Activated CD8-positive, alpha-beta memory T cell treated with anti-CD3 and anti-CD28 coated beads, Interleukin-2, amount 10 ng/mL, durations not matched to agents 7 days and 5 days (primary cell): ENCODE data around the gene SKA2. TPM values are rescaled to one million over a fixed set of nuclear protein-coding genes. Genes with fewer than 3 reads are reported as not detected.

Experiments
- ATAC-seq: fragments of 150-1000 bp; cut with Tn5 transposase; one replicate; pipeline ENCODE4 v1.10.0; 2021; ENCODE audit warnings: moderate library complexity
- CTCF ChIA-PET: fragments of 350-600 bp; sonication (Branson Sonifier 250); formaldehyde crosslinking; loops from one replicate; lab custom pipeline; 2021; ENCODE audit warnings: antibody characterized with exemption; lab: Charles Lee
- DNase-seq: peaks from one replicate; pipeline ENCODE4 v3.0.0-alpha.2; 2020
- H3K27ac Mint-ChIP-seq: one replicate; pipeline ENCODE4 v1.8.0; 2021; ENCODE audit warnings: mild to moderate bottlenecking, mixed read lengths
- H3K27me3 Mint-ChIP-seq: one replicate; pipeline ENCODE4 v1.8.0; 2021; ENCODE audit warnings: mixed read lengths
- H3K36me3 Mint-ChIP-seq: one replicate; pipeline ENCODE4 v1.8.0; 2021; ENCODE audit warnings: mild to moderate bottlenecking, mixed read lengths
- H3K4me1 Mint-ChIP-seq: one replicate; pipeline ENCODE4 v1.8.0; 2021; ENCODE audit warnings: mixed read lengths
- H3K4me3 Mint-ChIP-seq: one replicate; pipeline ENCODE4 v1.8.0; 2021; ENCODE audit warnings: mild to moderate bottlenecking, moderate library complexity, mixed read lengths
- H3K9me3 Mint-ChIP-seq: one replicate; pipeline ENCODE4 v1.8.0; 2022; ENCODE audit warnings: low read depth, mixed read lengths
- total RNA-seq, 2 experiments: library from RNA; stranded (reverse); gene quantifications; one replicate each; pipeline ENCODE4 v1.2.3, GENCODE V29; 2021

The SKA2 gene
- total RNA-seq, 2 experiments from 2014 or later = 77.8 to 78.0 TPM

- H3K36me3 Mint-ChIP-seq = peaks cover 50% of the 10 kb centered on the region
- no peak for ATAC-seq
These were observed 17.5 kb upstream of the SKA2 start for GRCh38 chr17:59172436-59173004.

DNA sequence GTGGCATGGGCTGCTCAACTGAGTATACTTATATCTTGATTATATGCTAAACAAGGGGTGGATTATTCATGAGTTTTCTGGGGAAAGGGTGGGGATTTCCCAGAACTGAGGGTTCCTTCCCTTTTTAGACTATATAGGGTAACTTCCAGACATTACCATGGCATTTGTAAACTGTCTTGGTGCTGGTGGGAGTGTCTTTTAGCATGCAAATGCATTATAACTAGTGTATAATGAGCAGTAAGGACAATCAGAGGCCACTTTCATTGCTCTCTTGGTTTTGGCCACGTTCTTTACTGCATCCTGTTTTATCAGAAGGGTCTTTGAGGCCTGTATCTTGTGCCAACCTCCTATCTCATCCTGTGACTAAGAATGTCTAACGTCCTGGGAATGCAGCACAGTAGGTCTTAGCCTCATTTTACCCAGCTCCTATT, 12.6 kb upstream of the SKA2 start:
- Mint-ChIP-seq H3K27me3 (no peaks in the 10 kb centered on the region), H3K9me3 (no peaks in the 10 kb centered on the region), H3K27ac (no peak overlapping the region), H3K36me3 (peaks cover 28% of the 10 kb centered on the region), H3K4me3 (no peak overlapping the region), H3K4me1 (peaks cover 16% of the 10 kb centered on the region)
- DNase-seq (no peak), ATAC-seq (no peak)
- CTCF ChIA-PET = no interaction called here

More at GRCh38 chr17:59172436-59173004, 17.5 kb upstream of the SKA2 start:
- DNase-seq = no peak
- CTCF ChIA-PET = no interaction called here
- Mint-ChIP-seq H3K9me3 (no peaks in the 10 kb centered on the region), H3K4me1 (peaks cover 4% of the 10 kb centered on the region), H3K27me3 (no peaks in the 10 kb centered on the region), H3K27ac (no peak overlapping the region), H3K4me3 (no peak overlapping the region)

GRCh38 chr17:59165933-59166342, 11.0 kb upstream of the SKA2 start:
- Mint-ChIP-seq H3K9me3 (no peaks in the 10 kb centered on the region), H3K4me3 (no peak overlapping the region), H3K36me3 (peaks cover 29% of the 10 kb centered on the region), H3K27me3 (no peaks in the 10 kb centered on the region), H3K27ac (peak overlapping the region; percentile 59), H3K4me1 (peaks cover 23% of the 10 kb centered on the region)
- ATAC-seq = peak; percentile 85
- DNase-seq = peak; percentile 61
- CTCF ChIA-PET = interaction anchor here (0.6 to 0.8 kb wide), 2 partner anchors 8 to 11 kb away, joined by 3 read pairs; partner anchors contain the start of genes PRR11 and SKA2

DNA sequence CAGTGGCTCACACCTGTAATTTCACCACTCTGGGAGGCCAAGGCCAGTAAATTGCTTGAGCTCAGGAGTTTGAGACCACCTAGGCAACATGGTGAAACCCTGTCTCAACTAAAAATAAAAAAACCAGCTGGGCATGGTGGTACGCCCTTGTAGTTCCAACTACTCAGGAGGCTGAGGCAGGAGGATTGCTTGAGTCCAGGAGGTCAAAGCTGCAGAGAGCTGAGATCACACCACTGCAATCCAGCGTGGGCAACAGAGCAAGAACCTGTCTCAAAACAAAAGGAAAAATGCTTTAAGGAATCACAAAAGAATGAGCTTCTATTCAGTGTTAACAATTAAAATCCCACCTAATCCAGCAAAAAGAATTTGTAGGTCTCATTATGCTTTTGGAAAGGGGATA, 6.5 kb upstream of the SKA2 start:
- H3K27ac Mint-ChIP-seq = no peak overlapping the region
- H3K4me3 Mint-ChIP-seq = no peak overlapping the region
- ATAC-seq (no peak), DNase-seq (no peak)
- H3K4me1 Mint-ChIP-seq = peaks cover 55% of the 10 kb centered on the region
- no peaks in the 10 kb centered on the region for H3K27me3 Mint-ChIP-seq
- H3K9me3 Mint-ChIP-seq = no peaks in the 10 kb centered on the region
- peaks cover 37% of the 10 kb centered on the region for H3K36me3 Mint-ChIP-seq
- CTCF ChIA-PET = interaction anchor here (0.8 kb wide), 1 partner anchor 12 kb away, joined by 4 read pairs; no protein-coding TSS in a partner anchor

DNA sequence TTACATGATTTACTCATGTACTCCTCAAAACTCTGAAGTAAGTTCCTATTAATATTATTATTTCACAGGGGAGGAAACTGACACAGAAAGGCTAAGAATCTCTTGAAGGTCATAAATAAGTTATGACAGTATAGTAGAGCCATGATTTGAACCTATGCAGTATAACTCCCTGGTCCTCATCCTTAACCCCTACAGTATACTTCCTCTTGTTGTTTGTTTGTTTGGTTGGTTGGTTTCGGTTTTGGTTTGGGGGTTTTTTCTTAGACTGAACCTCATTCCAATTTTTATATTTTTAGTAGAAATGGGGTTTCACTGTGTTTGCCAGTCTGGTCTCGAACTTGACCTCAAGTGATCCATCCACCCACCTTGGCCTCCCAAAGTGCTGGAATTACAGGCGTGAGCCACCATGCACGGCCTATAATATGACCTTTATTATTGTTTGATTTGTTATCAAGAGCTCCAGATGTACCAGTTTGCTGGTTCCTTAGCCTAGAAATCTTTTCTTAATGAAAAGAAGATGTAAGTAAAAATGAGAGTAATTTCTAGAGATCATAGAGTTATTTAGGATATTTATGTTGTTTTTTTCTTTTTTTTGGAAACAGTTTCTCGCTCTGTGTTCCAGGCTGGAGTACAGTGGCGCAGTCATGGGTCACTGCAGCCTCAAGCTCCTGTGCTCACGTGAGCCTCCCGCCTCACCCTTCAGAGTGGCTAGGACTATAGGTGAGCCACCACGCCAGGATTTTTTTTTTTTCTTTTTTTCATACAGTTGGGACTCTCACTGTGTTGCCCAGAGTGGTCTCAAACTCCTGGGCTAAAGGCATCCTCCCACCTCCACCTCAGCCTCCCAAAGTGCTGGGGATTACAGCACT, 5.4 kb upstream of the SKA2 start:
- H3K4me3 Mint-ChIP-seq = peak overlapping the region; percentile 65
- H3K27me3 Mint-ChIP-seq = no peaks in the 10 kb centered on the region
- CTCF ChIA-PET = no interaction called here
- no peak for DNase-seq
- peak overlapping the region; percentile 82 for H3K27ac Mint-ChIP-seq
- H3K4me1 Mint-ChIP-seq = peaks cover 50% of the 10 kb centered on the region
- no peak for ATAC-seq
- peaks cover 38% of the 10 kb centered on the region for H3K36me3 Mint-ChIP-seq
- no peaks in the 10 kb centered on the region for H3K9me3 Mint-ChIP-seq

- CTCF ChIA-PET = interaction anchor here (0.7 to 2.7 kb wide), 7 partner anchors 10 to 49 kb away, joined by 3 to 7 read pairs (median 3); partner anchors contain the start of gene TRIM37
- DNase-seq (peak; percentile 98), ATAC-seq (peak; percentile 86)
- H3K27ac Mint-ChIP-seq = no peak within 1 kb of the TSS
- peaks cover 61% of the 10 kb centered on the region for H3K4me1 Mint-ChIP-seq
- no peak within 1 kb of the TSS for H3K4me3 Mint-ChIP-seq
- H3K27me3 Mint-ChIP-seq = no peaks in the 10 kb centered on the region
- peaks cover 38% of the 10 kb centered on the region for H3K36me3 Mint-ChIP-seq
- no peaks in the 10 kb centered on the region for H3K9me3 Mint-ChIP-seq
These were observed 622 bp upstream of the SKA2 start, which contains the start of gene PRR11 for GRCh38 chr17:59155439-59156177. PRR11 (plus strand) TSS chr17:59155746; CDS start chr17:59169753, 14,007 bp downstream.

DNA sequence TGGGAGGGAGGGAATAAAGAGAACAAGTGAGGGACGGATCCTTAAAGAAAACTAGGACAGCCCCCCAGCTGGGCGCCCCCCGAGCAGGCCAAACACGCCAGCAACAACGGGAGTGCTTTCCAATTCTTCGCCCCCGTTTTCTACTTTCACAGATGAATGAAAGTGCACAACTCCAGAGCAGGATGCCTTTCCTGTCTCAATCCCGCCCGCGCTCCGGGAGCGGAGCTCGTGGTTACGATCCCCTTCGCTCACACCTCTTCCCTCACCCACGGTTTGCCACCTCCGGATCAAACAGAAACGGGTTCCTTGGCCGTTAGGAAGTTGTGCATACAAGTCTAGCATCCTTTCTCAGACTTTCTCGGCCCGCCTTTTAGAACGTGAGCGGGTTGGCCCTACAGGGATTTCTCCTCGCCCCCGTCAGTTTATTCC, 680 bp downstream of the SKA2 start:
- DNase-seq = peak; percentile 68
- CTCF ChIA-PET = interaction anchor here (1.5 to 2.7 kb wide), 2 partner anchors 45 to 47 kb away, joined by 6 to 7 read pairs; partner anchors contain the start of gene TRIM37
- H3K9me3 Mint-ChIP-seq = no peaks in the 10 kb centered on the region
- H3K27ac Mint-ChIP-seq = no peak overlapping the region
- ATAC-seq = no peak
- H3K36me3 Mint-ChIP-seq = peaks cover 34% of the 10 kb centered on the region
- H3K27me3 Mint-ChIP-seq = no peaks in the 10 kb centered on the region
- H3K4me1 Mint-ChIP-seq = peaks cover 63% of the 10 kb centered on the region
- no peak overlapping the region for H3K4me3 Mint-ChIP-seq

DNA sequence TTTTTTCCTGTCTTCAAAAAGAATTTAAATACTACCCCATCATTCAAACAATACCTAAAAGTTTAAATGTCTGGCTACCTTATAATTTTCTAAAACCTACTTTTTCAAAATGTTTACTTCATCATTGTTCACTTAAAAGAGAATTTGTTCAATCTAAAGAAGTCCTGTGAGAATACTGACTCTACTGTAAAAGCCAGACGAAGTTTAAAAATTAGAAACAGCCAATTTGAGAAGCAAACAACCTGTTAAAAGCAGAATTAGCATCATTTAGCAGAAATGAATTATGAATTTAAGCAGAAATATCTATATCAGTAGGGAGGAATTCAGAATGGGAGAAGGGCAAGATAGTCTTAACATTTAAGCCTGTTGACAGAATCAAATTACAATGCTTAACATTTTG, 2.1 kb downstream of the SKA2 start:
- no peak for ATAC-seq
- DNase-seq = no peak
- Mint-ChIP-seq H3K9me3 (no peaks in the 10 kb centered on the region), H3K4me1 (peaks cover 55% of the 10 kb centered on the region), H3K4me3 (no peak overlapping the region), H3K36me3 (peaks cover 30% of the 10 kb centered on the region), H3K27me3 (no peaks in the 10 kb centered on the region), H3K27ac (peak overlapping the region; percentile 58)
- CTCF ChIA-PET = no interaction called here

- ATAC-seq (no peak), DNase-seq (no peak)
- Mint-ChIP-seq H3K36me3 (peaks cover 29% of the 10 kb centered on the region), H3K4me3 (peak overlapping the region; percentile 18), H3K4me1 (peaks cover 46% of the 10 kb centered on the region), H3K27ac (no peak overlapping the region), H3K9me3 (no peaks in the 10 kb centered on the region), H3K27me3 (no peaks in the 10 kb centered on the region)
- CTCF ChIA-PET = interaction anchor here (0.9 kb wide), 1 partner anchor 45 kb away, joined by 3 read pairs; the partner anchor contains the start of gene TRIM37
These were observed 3.4 kb downstream of the SKA2 start for GRCh38 chr17:59151591-59151990.

DNA sequence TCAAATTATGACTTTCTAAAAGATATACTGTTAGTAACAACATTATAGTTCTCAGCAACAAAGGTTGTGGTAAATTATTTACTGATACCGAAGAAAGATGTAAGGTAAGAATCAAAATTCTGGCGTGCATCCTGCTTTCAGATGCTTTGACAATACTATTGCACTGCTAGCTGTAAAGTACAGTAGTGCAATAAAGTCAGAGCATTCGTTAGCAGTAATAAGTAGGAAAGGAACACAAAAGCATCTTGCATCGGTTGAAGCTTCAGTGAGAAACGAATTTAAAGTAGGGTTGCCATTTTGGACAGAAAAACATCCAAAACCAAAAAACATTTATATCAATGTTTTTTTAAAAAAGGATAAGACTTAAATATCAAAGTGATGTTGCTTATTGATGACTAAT, 4.0 kb downstream of the SKA2 start:
- peaks cover 27% of the 10 kb centered on the region for H3K36me3 Mint-ChIP-seq
- CTCF ChIA-PET = no interaction called here
- peaks cover 43% of the 10 kb centered on the region for H3K4me1 Mint-ChIP-seq

DNA sequence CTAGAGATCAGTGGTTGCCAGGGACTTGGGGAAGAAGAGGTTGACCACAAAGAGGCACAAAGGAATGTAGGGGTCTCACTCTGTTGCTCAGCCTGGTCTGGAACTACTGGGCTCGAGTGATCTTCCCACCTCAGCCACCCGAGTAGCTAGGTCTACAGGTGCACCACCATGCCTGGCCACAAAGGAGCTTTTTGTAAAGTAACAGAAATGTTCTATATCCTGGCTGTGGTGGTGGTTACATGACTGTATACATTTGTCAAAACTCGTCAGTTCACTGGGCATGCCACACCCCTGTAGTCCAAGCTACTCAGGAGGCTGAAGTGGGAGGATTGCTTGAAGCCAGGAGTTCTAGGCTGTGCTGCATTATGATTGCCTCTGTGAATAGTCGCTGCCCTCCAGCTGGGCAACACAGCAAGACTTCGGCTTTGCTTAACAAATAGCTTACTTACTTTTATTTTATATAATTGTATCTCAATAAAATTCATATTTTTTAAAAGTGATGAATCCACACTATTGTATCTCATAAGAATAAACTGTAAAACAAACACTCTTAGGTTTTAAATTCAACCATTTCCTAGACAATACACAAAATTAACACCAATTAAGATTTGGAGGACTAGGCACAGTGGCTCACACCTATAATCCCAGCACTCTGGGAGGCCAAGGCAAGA, 5.0 kb downstream of the SKA2 start:
- Mint-ChIP-seq H3K9me3 (no peaks in the 10 kb centered on the region), H3K27me3 (no peaks in the 10 kb centered on the region), H3K4me1 (peaks cover 47% of the 10 kb centered on the region), H3K36me3 (peaks cover 33% of the 10 kb centered on the region), H3K27ac (peak overlapping the region; percentile 39), H3K4me3 (no peak overlapping the region)
- DNase-seq (peak; percentile 59), ATAC-seq (peak; percentile 50)
- CTCF ChIA-PET = interaction anchor here (1.4 kb wide), 1 partner anchor 11 kb away, joined by 4 read pairs; no protein-coding TSS in a partner anchor

More for the DNA sequence above, 4.0 kb downstream of the SKA2 start:
- Mint-ChIP-seq H3K27me3 (no peaks in the 10 kb centered on the region), H3K4me3 (no peak overlapping the region), H3K9me3 (no peaks in the 10 kb centered on the region), H3K27ac (no peak overlapping the region)
- DNase-seq (no peak), ATAC-seq (no peak)

GRCh38 chr17:59149051-59149450, 5.9 kb downstream of the SKA2 start:
- CTCF ChIA-PET = interaction anchor here (0.5 to 1.4 kb wide), 3 partner anchors 12 to 53 kb away, joined by 3 to 4 read pairs (median 3); no protein-coding TSS in a partner anchor
- H3K27me3 Mint-ChIP-seq = no peaks in the 10 kb centered on the region
- H3K4me1 Mint-ChIP-seq = peaks cover 47% of the 10 kb centered on the region
- no peak for ATAC-seq
- H3K36me3 Mint-ChIP-seq = peaks cover 35% of the 10 kb centered on the region
- no peaks in the 10 kb centered on the region for H3K9me3 Mint-ChIP-seq
- no peak overlapping the region for H3K27ac Mint-ChIP-seq
- no peak overlapping the region for H3K4me3 Mint-ChIP-seq
- no peak for DNase-seq
